SK-N-SH treated with all-trans-retinoic acid at 6 μM for 48 hours (cell line): Measurements from ENCODE around the gene COX7A2.

Experiments used
- ATAC-seq: fragments of 200-7000 bp; cut with Tn5 transposase; 3 replicates; pipeline ENCODE4 v1.9.1; 2020; ENCODE audit warnings: mild to moderate bottlenecking, moderate library complexity
- ARNTL ChIP-seq: fragments of 450-650 bp; formaldehyde crosslinking; IDR thresholded peaks from 2 replicates; pipeline ENCODE4 v1.5.0; 2020; ENCODE audit warnings: low read depth, mild to moderate bottlenecking, moderate library complexity, borderline replicate concordance
- BACH2 ChIP-seq: fragments of 250-450 bp; sonication (Bioruptor Pico); IDR thresholded peaks from 2 replicates; pipeline ENCODE4 v1.9.0; 2021; ENCODE audit warnings: mild to moderate bottlenecking, borderline replicate concordance
- CSDC2 ChIP-seq: fragments of 250-450 bp; sonication (Bioruptor Pico); IDR thresholded peaks from 2 replicates; pipeline ENCODE4 v1.5.0; 2020; ENCODE audit warnings: mild to moderate bottlenecking, moderate library complexity
- ESRRG ChIP-seq: fragments of 250-450 bp; sonication (Bioruptor Pico); IDR thresholded peaks from 2 replicates; pipeline ENCODE4 v1.6.1; 2021; ENCODE audit warnings: mild to moderate bottlenecking
- GLIS3 ChIP-seq: fragments of 250-450 bp; sonication (Bioruptor Pico); IDR thresholded peaks from 2 replicates; pipeline ENCODE4 v1.5.0; 2020; ENCODE audit warnings: mild to moderate bottlenecking, moderate library complexity
- ISL1 ChIP-seq: fragments of 250-450 bp; sonication (Bioruptor Pico); IDR thresholded peaks from 2 replicates; pipeline ENCODE4 v2.1.2; 2022; ENCODE audit warnings: mild to moderate bottlenecking, moderate library complexity
- PPARA ChIP-seq: fragments of 250-450 bp; sonication (Bioruptor Pico); IDR thresholded peaks from 2 replicates; pipeline ENCODE4 v1.5.0; 2020; ENCODE audit warnings: mild to moderate bottlenecking, borderline replicate concordance
- RARB ChIP-seq: fragments of 250-450 bp; sonication (Bioruptor Pico); IDR thresholded peaks from 2 replicates; pipeline ENCODE4 v1.8.0; 2021; ENCODE audit warnings: mild to moderate bottlenecking, moderate library complexity
- SNAI2 ChIP-seq: fragments of 250-450 bp; sonication (Bioruptor Pico); IDR thresholded peaks from 2 replicates; pipeline ENCODE4 v1.5.0; 2020; ENCODE audit warnings: mild to moderate bottlenecking, moderate library complexity
- TCF4 ChIP-seq: fragments of 250-450 bp; sonication (Bioruptor Pico); IDR thresholded peaks from 2 replicates; pipeline ENCODE4 v1.8.0; 2021; ENCODE audit warnings: mild to moderate bottlenecking, moderate library complexity, borderline replicate concordance
- TOX ChIP-seq: fragments of 250-450 bp; sonication (Bioruptor Pico); IDR thresholded peaks from 2 replicates; pipeline ENCODE4 v1.8.0; 2021; ENCODE audit warnings: mild to moderate bottlenecking, moderate library complexity, borderline replicate concordance
- ZC3H10 ChIP-seq: fragments of 250-450 bp; sonication (Bioruptor Pico); IDR thresholded peaks from 2 replicates; pipeline ENCODE4 v1.5.1; 2021; ENCODE audit warnings: mild to moderate bottlenecking, moderate library complexity
- ZFP3 ChIP-seq: fragments of 250-450 bp; sonication (Bioruptor Pico); IDR thresholded peaks from 2 replicates; pipeline ENCODE4 v1.5.0; 2020; ENCODE audit warnings: mild to moderate bottlenecking, moderate library complexity
- ZFP30 ChIP-seq: fragments of 450-650 bp; formaldehyde crosslinking; IDR thresholded peaks from 2 replicates; pipeline ENCODE4 v1.5.0; 2022; ENCODE audit warnings: mild to moderate bottlenecking, moderate library complexity
- ZNF565 ChIP-seq: fragments of 450-650 bp; formaldehyde crosslinking; conservative IDR thresholded peaks from 2 replicates; pipeline ENCODE4 v1.5.0; 2020; ENCODE audit warnings: low read depth, mild to moderate bottlenecking, moderate library complexity
- ZNF70 ChIP-seq: fragments of 450-650 bp; formaldehyde crosslinking; IDR thresholded peaks from 2 replicates; pipeline ENCODE4 v1.5.0; 2020; ENCODE audit warnings: mild to moderate bottlenecking, moderate library complexity
- ZNF8 ChIP-seq: fragments of 450-650 bp; formaldehyde crosslinking; IDR thresholded peaks from 2 replicates; pipeline ENCODE4 v1.5.0; 2020; ENCODE audit warnings: mild to moderate bottlenecking, moderate library complexity
- TF ChIP-seq, protein P1 (sequence below): fragments of 250-450 bp; sonication (Bioruptor Pico); IDR thresholded peaks from 2 replicates; pipeline ENCODE4 v1.5.1; 2021; ENCODE audit warnings: mild to moderate bottlenecking, moderate library complexity
- TF ChIP-seq, protein P2 (sequence below): fragments of 250-450 bp; sonication (Bioruptor Pico); IDR thresholded peaks from 2 replicates; pipeline ENCODE4 v1.8.0; 2020; ENCODE audit warnings: mild to moderate bottlenecking, moderate library complexity, borderline replicate concordance
- TF ChIP-seq, protein P3 (sequence below): fragments of 250-450 bp; sonication (Bioruptor Pico); IDR thresholded peaks from 2 replicates; pipeline ENCODE4 v1.8.0; 2021; ENCODE audit warnings: low read depth, mild to moderate bottlenecking, moderate library complexity, borderline replicate concordance
- TF ChIP-seq, protein P4 (sequence below): fragments of 250-450 bp; sonication (Bioruptor Pico); IDR thresholded peaks from 2 replicates; pipeline ENCODE4 v1.5.0; 2020; ENCODE audit warnings: mild to moderate bottlenecking, moderate library complexity

Gene COX7A2

DNA sequence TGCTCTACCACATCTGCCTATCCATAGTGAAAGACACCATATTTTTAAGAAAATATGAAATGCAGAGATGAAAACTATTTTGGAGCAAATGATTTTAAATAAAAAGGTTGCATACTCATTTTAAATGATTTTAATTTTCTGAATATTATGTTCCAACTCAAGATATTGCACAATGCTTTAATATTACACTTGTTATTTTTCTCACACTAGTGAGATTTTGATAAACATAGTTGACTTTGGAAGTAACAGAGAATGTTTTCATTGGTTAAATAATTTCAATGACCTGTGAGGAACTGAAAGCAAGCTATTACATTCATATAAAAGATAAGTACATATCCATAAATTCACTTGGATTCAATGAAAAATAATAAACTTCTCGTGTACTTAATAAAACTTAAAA lies 48.1 kb upstream of the COX7A2 start:
- ATAC-seq, result no peak
- TF ChIP-seq BACH2 (CRISPR knock-in tag), result no peak
- TF ChIP-seq ZNF8 (CRISPR knock-in tag), result no peak
- TF ChIP-seq, protein P1, sequence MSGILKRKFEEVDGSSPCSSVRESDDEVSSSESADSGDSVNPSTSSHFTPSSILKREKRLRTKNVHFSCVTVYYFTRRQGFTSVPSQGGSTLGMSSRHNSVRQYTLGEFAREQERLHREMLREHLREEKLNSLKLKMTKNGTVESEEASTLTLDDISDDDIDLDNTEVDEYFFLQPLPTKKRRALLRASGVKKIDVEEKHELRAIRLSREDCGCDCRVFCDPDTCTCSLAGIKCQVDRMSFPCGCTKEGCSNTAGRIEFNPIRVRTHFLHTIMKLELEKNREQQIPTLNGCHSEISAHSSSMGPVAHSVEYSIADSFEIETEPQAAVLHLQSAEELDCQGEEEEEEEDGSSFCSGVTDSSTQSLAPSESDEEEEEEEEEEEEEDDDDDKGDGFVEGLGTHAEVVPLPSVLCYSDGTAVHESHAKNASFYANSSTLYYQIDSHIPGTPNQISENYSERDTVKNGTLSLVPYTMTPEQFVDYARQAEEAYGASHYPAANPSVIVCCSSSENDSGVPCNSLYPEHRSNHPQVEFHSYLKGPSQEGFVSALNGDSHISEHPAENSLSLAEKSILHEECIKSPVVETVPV (CRISPR knock-in tag), result no peak
- TF ChIP-seq, protein P2, sequence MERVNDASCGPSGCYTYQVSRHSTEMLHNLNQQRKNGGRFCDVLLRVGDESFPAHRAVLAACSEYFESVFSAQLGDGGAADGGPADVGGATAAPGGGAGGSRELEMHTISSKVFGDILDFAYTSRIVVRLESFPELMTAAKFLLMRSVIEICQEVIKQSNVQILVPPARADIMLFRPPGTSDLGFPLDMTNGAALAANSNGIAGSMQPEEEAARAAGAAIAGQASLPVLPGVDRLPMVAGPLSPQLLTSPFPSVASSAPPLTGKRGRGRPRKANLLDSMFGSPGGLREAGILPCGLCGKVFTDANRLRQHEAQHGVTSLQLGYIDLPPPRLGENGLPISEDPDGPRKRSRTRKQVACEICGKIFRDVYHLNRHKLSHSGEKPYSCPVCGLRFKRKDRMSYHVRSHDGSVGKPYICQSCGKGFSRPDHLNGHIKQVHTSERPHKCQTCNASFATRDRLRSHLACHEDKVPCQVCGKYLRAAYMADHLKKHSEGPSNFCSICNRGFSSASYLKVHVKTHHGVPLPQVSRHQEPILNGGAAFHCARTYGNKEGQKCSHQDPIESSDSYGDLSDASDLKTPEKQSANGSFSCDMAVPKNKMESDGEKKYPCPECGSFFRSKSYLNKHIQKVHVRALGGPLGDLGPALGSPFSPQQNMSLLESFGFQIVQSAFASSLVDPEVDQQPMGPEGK (CRISPR knock-in tag), result no peak
- no peak for TF ChIP-seq ZFP3 (CRISPR knock-in tag)
- no peak for TF ChIP-seq TCF4 (CRISPR knock-in tag)
- TF ChIP-seq PPARA, result no peak
- TF ChIP-seq RARB, result no peak
- TF ChIP-seq, protein P3, sequence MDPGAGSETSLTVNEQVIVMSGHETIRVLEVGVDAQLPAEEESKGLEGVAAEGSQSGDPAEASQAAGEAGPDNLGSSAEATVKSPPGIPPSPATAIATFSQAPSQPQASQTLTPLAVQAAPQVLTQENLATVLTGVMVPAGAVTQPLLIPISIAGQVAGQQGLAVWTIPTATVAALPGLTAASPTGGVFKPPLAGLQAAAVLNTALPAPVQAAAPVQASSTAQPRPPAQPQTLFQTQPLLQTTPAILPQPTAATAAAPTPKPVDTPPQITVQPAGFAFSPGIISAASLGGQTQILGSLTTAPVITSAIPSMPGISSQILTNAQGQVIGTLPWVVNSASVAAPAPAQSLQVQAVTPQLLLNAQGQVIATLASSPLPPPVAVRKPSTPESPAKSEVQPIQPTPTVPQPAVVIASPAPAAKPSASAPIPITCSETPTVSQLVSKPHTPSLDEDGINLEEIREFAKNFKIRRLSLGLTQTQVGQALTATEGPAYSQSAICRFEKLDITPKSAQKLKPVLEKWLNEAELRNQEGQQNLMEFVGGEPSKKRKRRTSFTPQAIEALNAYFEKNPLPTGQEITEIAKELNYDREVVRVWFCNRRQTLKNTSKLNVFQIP (CRISPR knock-in tag), result no peak
- no peak for TF ChIP-seq GLIS3 (CRISPR knock-in tag)

DNA sequence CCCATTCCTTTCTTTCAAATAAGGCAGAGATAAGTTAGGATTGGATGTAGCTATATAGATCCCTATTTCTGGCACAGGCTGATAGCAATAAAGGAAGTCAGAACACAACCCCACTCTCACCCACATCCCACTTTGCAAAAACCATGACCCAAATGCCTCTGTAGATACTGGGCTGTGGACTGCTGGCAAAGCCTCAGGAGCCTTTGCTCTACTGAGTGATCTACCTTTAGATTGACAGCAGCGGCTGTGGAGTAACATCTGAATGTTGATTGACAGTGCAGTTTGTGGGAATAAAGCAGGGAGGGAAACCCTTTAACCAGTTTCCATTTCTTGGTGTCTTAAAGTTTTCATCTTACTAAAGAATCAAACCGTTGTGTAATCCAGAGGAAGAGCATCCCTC lies 47.7 kb upstream of the COX7A2 start:
- TF ChIP-seq, protein P2 (CRISPR knock-in tag), result no peak
- TF ChIP-seq PPARA (no peak), ZFP30 (CRISPR knock-in tag) (no peak), TCF4 (CRISPR knock-in tag) (no peak), GLIS3 (CRISPR knock-in tag) (no peak), ARNTL (no peak)
- TF ChIP-seq, protein P4, sequence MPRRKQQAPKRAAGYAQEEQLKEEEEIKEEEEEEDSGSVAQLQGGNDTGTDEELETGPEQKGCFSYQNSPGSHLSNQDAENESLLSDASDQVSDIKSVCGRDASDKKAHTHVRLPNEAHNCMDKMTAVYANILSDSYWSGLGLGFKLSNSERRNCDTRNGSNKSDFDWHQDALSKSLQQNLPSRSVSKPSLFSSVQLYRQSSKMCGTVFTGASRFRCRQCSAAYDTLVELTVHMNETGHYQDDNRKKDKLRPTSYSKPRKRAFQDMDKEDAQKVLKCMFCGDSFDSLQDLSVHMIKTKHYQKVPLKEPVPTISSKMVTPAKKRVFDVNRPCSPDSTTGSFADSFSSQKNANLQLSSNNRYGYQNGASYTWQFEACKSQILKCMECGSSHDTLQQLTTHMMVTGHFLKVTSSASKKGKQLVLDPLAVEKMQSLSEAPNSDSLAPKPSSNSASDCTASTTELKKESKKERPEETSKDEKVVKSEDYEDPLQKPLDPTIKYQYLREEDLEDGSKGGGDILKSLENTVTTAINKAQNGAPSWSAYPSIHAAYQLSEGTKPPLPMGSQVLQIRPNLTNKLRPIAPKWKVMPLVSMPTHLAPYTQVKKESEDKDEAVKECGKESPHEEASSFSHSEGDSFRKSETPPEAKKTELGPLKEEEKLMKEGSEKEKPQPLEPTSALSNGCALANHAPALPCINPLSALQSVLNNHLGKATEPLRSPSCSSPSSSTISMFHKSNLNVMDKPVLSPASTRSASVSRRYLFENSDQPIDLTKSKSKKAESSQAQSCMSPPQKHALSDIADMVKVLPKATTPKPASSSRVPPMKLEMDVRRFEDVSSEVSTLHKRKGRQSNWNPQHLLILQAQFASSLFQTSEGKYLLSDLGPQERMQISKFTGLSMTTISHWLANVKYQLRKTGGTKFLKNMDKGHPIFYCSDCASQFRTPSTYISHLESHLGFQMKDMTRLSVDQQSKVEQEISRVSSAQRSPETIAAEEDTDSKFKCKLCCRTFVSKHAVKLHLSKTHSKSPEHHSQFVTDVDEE (CRISPR knock-in tag), result no peak
- TF ChIP-seq, protein P1 (CRISPR knock-in tag), result no peak
- no peak for ATAC-seq

DNA sequence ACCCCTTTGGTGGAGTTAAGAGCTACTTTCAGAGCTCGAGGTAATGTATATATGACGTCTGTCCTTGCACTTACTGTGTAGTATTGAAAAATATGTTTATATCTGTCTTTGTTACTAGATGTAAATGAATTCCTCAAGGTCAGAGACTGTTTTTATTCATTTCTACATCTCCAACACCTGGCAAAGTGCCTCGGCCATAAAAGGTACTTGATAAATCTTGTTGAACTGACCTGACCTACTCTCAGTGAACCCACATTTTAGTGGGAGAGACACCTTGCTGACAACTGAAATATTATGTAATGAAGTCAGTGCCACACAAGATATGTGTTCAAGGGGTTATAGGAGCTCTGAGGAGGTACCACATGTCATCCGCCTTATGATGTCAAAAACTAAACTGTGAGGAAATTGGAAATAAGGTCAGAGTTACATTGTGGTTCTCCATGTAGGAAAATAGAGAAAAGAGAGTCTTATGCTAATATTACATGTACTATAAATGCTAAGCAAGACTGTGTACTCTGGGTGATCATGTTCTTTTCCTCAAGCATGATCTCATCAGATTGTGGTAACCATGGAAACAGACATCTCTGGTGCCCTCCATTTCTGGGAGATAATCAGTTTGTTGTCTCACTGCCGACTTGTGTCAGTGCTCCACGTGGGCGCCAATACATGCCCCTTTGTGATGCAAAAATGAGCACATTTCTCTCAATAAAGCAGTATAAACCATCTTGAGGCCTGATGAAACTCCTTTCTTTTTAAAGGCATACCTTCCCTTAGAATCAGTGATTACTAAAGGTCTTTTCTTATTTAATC lies 46.7 kb upstream of the COX7A2 start:
- ATAC-seq, result no peak
- TF ChIP-seq, protein P2 (CRISPR knock-in tag), result no peak
- TF ChIP-seq TCF4 (CRISPR knock-in tag) (no peak), BACH2 (CRISPR knock-in tag) (no peak), CSDC2 (no peak), ZNF8 (CRISPR knock-in tag) (no peak), SNAI2 (no peak), TOX (CRISPR knock-in tag) (no peak), RARB (no peak), ZNF70 (CRISPR knock-in tag) (no peak), ZFP3 (CRISPR knock-in tag) (no peak), GLIS3 (CRISPR knock-in tag) (no peak), ZC3H10 (CRISPR knock-in tag) (no peak), ESRRG (CRISPR knock-in tag) (no peak), ARNTL (no peak), ISL1 (CRISPR knock-in tag) (no peak), ZNF565 (no peak)
- TF ChIP-seq, protein P3 (CRISPR knock-in tag), result no peak
